Upper lobe of left lung (tissue), 4 donors: ENCODE results near the gene BCL10.

Experiments
- EP300 ChIP-seq, 4 donors: sonication (generic); formaldehyde crosslinking; IDR thresholded peaks; one replicate each; pipeline ENCODE4 v1.5.1; 2017; ENCODE audit warnings: antibody characterized with exemption in 4 of 4, control low read depth in 2 of 4
- POLR2A ChIP-seq, 4 donors: fragments of 450-650 bp; IDR thresholded peaks; one replicate each; pipeline ENCODE4 v1.5.1; 2016 to 2017; ENCODE audit warnings: antibody characterized with exemption in 4 of 4, mild to moderate bottlenecking in 2 of 4
- POLR2AphosphoS5 ChIP-seq, 2 donors: sonication (generic); formaldehyde crosslinking; IDR thresholded peaks; one replicate each; pipeline ENCODE4 v1.5.1; 2017; ENCODE audit warnings: antibody characterized with exemption in 2 of 2
- TF ChIP-seq, protein P1 (sequence below), 6 experiments: fragments of 450-650 bp in 4 of 6; fragments of 200-600 bp in 2 of 6; sonication (generic) in 2 of 6; IDR thresholded peaks; one replicate each; pipeline ENCODE4 v1.5.1; 2016 to 2019; ENCODE audit warnings: antibody characterized with exemption in 6 of 6

DNA sequence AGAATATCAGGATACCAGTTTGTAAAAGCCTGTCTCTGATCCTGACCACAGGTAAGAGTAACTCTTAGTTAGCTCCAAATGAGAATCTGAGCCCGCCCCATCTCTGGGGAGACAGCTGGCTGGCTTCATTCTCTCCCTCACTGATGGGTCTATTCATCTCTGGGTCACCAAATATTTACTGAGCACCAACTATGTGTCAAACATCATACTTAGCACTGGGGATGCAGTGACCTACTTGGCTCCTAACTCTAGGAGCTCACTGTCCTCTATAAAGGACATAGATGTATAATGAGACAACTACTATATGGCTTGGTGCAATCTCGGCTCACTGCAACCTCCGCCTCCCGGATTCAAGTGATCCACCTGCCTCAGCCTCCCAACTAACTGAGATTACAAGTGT lies 29.8 kb upstream of the BCL10 start:
- TF ChIP-seq, protein P1, sequence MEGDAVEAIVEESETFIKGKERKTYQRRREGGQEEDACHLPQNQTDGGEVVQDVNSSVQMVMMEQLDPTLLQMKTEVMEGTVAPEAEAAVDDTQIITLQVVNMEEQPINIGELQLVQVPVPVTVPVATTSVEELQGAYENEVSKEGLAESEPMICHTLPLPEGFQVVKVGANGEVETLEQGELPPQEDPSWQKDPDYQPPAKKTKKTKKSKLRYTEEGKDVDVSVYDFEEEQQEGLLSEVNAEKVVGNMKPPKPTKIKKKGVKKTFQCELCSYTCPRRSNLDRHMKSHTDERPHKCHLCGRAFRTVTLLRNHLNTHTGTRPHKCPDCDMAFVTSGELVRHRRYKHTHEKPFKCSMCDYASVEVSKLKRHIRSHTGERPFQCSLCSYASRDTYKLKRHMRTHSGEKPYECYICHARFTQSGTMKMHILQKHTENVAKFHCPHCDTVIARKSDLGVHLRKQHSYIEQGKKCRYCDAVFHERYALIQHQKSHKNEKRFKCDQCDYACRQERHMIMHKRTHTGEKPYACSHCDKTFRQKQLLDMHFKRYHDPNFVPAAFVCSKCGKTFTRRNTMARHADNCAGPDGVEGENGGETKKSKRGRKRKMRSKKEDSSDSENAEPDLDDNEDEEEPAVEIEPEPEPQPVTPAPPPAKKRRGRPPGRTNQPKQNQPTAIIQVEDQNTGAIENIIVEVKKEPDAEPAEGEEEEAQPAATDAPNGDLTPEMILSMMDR (IDR thresholded peaks at IDR 0.05): no peak
- TF ChIP-seq EP300 (IDR thresholded peaks at IDR 0.05): no peak
- no peak for TF ChIP-seq POLR2A (IDR thresholded peaks at IDR 0.05)
- no peak for TF ChIP-seq POLR2AphosphoS5 (IDR thresholded peaks at IDR 0.05)
